Thyroid gland (tissue), 4 donors: ENCODE measurements around the gene NCAPD2.
"Not testable (repeated sequence)": the region's sequence is repeated elsewhere in the genome, so short reads cannot be mapped to it uniquely, and the experiment has no call there.

Source experiments
- POLR2A ChIP-seq, 2 donors: fragments of 450-650 bp; IDR thresholded peaks; one replicate each; pipeline ENCODE4 v1.6.1; 2017; ENCODE audit warnings: antibody characterized with exemption in 2 of 2, mild to moderate bottlenecking in 2 of 2, moderate library complexity in 1 of 2
- TF ChIP-seq, protein P1 (sequence below), 6 experiments: fragments of 200-600 bp in 3 of 6; fragments of 450-650 bp in 3 of 6; sonication (generic) in 3 of 6; IDR thresholded peaks; one replicate each; pipeline ENCODE4 v1.5.1; 2016 to 2019; ENCODE audit warnings: antibody characterized with exemption in 6 of 6, mild to moderate bottlenecking in 2 of 6, inconsistent platforms in 1 of 6, moderate library complexity in 1 of 6

DNA sequence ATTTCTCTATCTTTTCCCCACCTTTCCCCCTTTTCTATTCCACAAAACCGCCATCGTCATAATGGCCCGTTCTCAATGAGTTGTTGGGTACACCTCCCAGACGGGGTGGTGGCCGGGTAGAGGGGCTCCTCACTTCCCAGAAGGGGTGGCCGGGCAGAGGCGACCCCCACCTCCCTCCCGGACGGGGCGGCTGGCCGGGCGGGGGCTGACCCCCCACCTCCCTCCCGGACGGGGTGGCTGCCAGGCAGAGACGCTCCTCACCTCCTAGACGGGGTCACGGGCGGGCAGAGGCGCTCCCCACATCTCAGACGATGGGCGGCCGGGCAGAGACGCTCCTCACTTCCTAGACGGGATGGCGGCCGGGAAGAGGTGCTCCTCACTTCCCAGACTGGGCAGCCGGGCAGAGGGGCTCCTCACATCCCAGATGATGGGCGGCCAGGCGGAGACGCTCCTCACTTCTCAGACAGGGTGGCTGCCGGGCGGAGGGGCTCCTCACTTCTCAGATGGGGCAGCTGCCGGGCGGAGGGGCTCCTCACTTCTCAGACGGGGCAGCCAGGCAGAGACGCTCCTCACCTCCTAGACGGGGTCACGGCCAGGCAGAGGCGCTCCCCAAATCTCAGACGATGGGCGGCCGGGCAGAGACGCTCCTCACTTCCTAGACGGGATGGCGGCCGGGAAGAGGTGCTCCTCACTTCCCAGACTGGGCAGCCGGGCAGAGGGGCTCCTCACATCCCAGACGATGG, 18.5 kb upstream of the NCAPD2 start:
- TF ChIP-seq POLR2A (IDR thresholded peaks at IDR 0.05) = not testable (repeated sequence)
- TF ChIP-seq, protein P1, sequence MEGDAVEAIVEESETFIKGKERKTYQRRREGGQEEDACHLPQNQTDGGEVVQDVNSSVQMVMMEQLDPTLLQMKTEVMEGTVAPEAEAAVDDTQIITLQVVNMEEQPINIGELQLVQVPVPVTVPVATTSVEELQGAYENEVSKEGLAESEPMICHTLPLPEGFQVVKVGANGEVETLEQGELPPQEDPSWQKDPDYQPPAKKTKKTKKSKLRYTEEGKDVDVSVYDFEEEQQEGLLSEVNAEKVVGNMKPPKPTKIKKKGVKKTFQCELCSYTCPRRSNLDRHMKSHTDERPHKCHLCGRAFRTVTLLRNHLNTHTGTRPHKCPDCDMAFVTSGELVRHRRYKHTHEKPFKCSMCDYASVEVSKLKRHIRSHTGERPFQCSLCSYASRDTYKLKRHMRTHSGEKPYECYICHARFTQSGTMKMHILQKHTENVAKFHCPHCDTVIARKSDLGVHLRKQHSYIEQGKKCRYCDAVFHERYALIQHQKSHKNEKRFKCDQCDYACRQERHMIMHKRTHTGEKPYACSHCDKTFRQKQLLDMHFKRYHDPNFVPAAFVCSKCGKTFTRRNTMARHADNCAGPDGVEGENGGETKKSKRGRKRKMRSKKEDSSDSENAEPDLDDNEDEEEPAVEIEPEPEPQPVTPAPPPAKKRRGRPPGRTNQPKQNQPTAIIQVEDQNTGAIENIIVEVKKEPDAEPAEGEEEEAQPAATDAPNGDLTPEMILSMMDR (IDR thresholded peaks at IDR 0.05) = not testable (repeated sequence)
